Caki2 (cell line): ENCODE data around the gene TMEM182. TPM values are rescaled to one million over a fixed set of nuclear protein-coding genes. Genes with fewer than 3 reads are reported as not detected.
A peak's percentile ranks its signal among the peaks of the same experiment; 100 is the strongest.

Experiments used
- DNase-seq: peaks from one replicate; pipeline ENCODE4 v3.0.0-alpha.2; 2015; ENCODE audit warnings: low read depth
- in situ Hi-C: cut with HindIII; loops from 2 replicates; pipeline ENCODE4 v1.10.0; 2016; ENCODE audit warnings: low sequenced_read_pairs, low pct_unique_long_range_greater_than_20kb, mixed read lengths
- total RNA-seq: library from RNA; depleted of rRNA; stranded (reverse); fragments of >200 nt; shearing (Covaris generic); gene quantifications from 2 replicates; pipeline ENCODE4 v1.2.3, GENCODE V29; 2014; ENCODE audit warnings: low replicate concordance; rRNA removed

The TMEM182 gene
- 5.2 and 5.8 TPM in 2 replicates for total RNA-seq

- DNase-seq: no peak
- in situ Hi-C loops: no loop called here
Measured at GRCh38 chr2:102761763-102762162, at the start of gene TMEM182. TSS of gene TMEM182 (plus strand) at chr2:102762031. CDS start at chr2:102762218, 187 bp downstream.

GRCh38 chr2:102717308-102718018 lies 44.4 kb upstream of the TMEM182 start:
- in situ Hi-C loops: no loop called here
- no peak for DNase-seq

GRCh38 chr2:102718387-102719316 lies 43.2 kb upstream of the TMEM182 start:
- no peak for DNase-seq
- in situ Hi-C loops: no loop called here

GRCh38 chr2:102724016-102724490 lies 37.8 kb upstream of the TMEM182 start:
- in situ Hi-C loops: no loop called here
- DNase-seq: no peak

GRCh38 chr2:102724553-102724952 lies 37.3 kb upstream of the TMEM182 start:
- in situ Hi-C loops: no loop called here
- DNase-seq: no peak

GRCh38 chr2:102726128-102727087 lies 35.4 kb upstream of the TMEM182 start:
- in situ Hi-C loops: no loop called here
- DNase-seq: no peak

- in situ Hi-C loops: no loop called here
- DNase-seq: peak; percentile 34
Measured at GRCh38 chr2:102735416-102736109, 26.3 kb upstream of the TMEM182 start.

GRCh38 chr2:102736110-102736409 lies 25.8 kb upstream of the TMEM182 start:
- in situ Hi-C loops: no loop called here
- DNase-seq: no peak

GRCh38 chr2:102736410-102737409 lies 25.1 kb upstream of the TMEM182 start:
- DNase-seq: peak; percentile 77

GRCh38 chr2:102737431-102737830 lies 24.4 kb upstream of the TMEM182 start:
- in situ Hi-C loops: no loop called here
- DNase-seq: no peak

More at GRCh38 chr2:102736410-102737409, 25.1 kb upstream of the TMEM182 start:
- in situ Hi-C loops: no loop called here

GRCh38 chr2:102743259-102743658 lies 18.6 kb upstream of the TMEM182 start:
- in situ Hi-C loops: no loop called here

GRCh38 chr2:102748107-102748506 lies 13.7 kb upstream of the TMEM182 start:
- in situ Hi-C loops: no loop called here
- no peak for DNase-seq

More at GRCh38 chr2:102743259-102743658, 18.6 kb upstream of the TMEM182 start:
- no peak for DNase-seq

- no peak for DNase-seq
- in situ Hi-C loops: no loop called here
Measured at GRCh38 chr2:102749938-102750337, 11.9 kb upstream of the TMEM182 start.

- peak; percentile 39 for DNase-seq
- in situ Hi-C loops: no loop called here
Measured at GRCh38 chr2:102753563-102754159, 8.2 kb upstream of the TMEM182 start.

GRCh38 chr2:102754456-102755145 lies 7.2 kb upstream of the TMEM182 start:
- DNase-seq: no peak
- in situ Hi-C loops: no loop called here

- in situ Hi-C loops: no loop called here
- no peak for DNase-seq
Measured at GRCh38 chr2:102755284-102755683, 6.5 kb upstream of the TMEM182 start.
